SK-N-SH treated with all-trans-retinoic acid at 6 μM for 48 hours (cell line): Measurements from ENCODE around the gene GTF2F1.

ENCODE experiments used
- ATAC-seq: fragments of 200-7000 bp; cut with Tn5 transposase; 3 replicates; pipeline ENCODE4 v1.9.1; 2020; ENCODE audit warnings: mild to moderate bottlenecking, moderate library complexity
- ARNTL ChIP-seq: fragments of 450-650 bp; formaldehyde crosslinking; IDR thresholded peaks from 2 replicates; pipeline ENCODE4 v1.5.0; 2020; ENCODE audit warnings: low read depth, mild to moderate bottlenecking, moderate library complexity, borderline replicate concordance
- CREB5 ChIP-seq: fragments of 250-450 bp; sonication (Bioruptor Pico); IDR thresholded peaks from 2 replicates; pipeline ENCODE4 v1.5.1; 2020; ENCODE audit warnings: low read depth, mild to moderate bottlenecking, moderate library complexity
- CSDC2 ChIP-seq: fragments of 250-450 bp; sonication (Bioruptor Pico); IDR thresholded peaks from 2 replicates; pipeline ENCODE4 v1.5.0; 2020; ENCODE audit warnings: mild to moderate bottlenecking, moderate library complexity
- CSRNP3 ChIP-seq: fragments of 250-450 bp; sonication (Bioruptor Pico); IDR thresholded peaks from 2 replicates; pipeline ENCODE4 v1.5.1; 2021; ENCODE audit warnings: mild to moderate bottlenecking, moderate library complexity
- ESRRG ChIP-seq: fragments of 250-450 bp; sonication (Bioruptor Pico); IDR thresholded peaks from 2 replicates; pipeline ENCODE4 v1.6.1; 2021; ENCODE audit warnings: mild to moderate bottlenecking
- GLIS3 ChIP-seq: fragments of 250-450 bp; sonication (Bioruptor Pico); IDR thresholded peaks from 2 replicates; pipeline ENCODE4 v1.5.0; 2020; ENCODE audit warnings: mild to moderate bottlenecking, moderate library complexity
- ISL1 ChIP-seq: fragments of 250-450 bp; sonication (Bioruptor Pico); IDR thresholded peaks from 2 replicates; pipeline ENCODE4 v2.1.2; 2022; ENCODE audit warnings: mild to moderate bottlenecking, moderate library complexity
- OSR1 ChIP-seq: fragments of 250-450 bp; sonication (Bioruptor Pico); IDR thresholded peaks from 2 replicates; pipeline ENCODE4 v1.8.0; 2022; ENCODE audit warnings: moderate library complexity, mild to moderate bottlenecking, inconsistent platforms
- PATZ1 ChIP-seq: fragments of 250-450 bp; sonication (Bioruptor Pico); IDR thresholded peaks from 2 replicates; pipeline ENCODE4 v1.8.0; 2020; ENCODE audit warnings: mild to moderate bottlenecking, moderate library complexity, borderline replicate concordance
- PPARA ChIP-seq: fragments of 250-450 bp; sonication (Bioruptor Pico); IDR thresholded peaks from 2 replicates; pipeline ENCODE4 v1.5.0; 2020; ENCODE audit warnings: mild to moderate bottlenecking, borderline replicate concordance
- RARB ChIP-seq: fragments of 250-450 bp; sonication (Bioruptor Pico); IDR thresholded peaks from 2 replicates; pipeline ENCODE4 v1.8.0; 2021; ENCODE audit warnings: mild to moderate bottlenecking, moderate library complexity
- SNAI2 ChIP-seq: fragments of 250-450 bp; sonication (Bioruptor Pico); IDR thresholded peaks from 2 replicates; pipeline ENCODE4 v1.5.0; 2020; ENCODE audit warnings: mild to moderate bottlenecking, moderate library complexity
- TOX ChIP-seq: fragments of 250-450 bp; sonication (Bioruptor Pico); IDR thresholded peaks from 2 replicates; pipeline ENCODE4 v1.8.0; 2021; ENCODE audit warnings: mild to moderate bottlenecking, moderate library complexity, borderline replicate concordance
- TSHZ2 ChIP-seq: fragments of 250-450 bp; sonication (Bioruptor Pico); IDR thresholded peaks from 2 replicates; pipeline ENCODE4 v1.5.0; 2020; ENCODE audit warnings: mild to moderate bottlenecking, moderate library complexity
- ZC3H10 ChIP-seq: fragments of 250-450 bp; sonication (Bioruptor Pico); IDR thresholded peaks from 2 replicates; pipeline ENCODE4 v1.5.1; 2021; ENCODE audit warnings: mild to moderate bottlenecking, moderate library complexity
- ZFP3 ChIP-seq: fragments of 250-450 bp; sonication (Bioruptor Pico); IDR thresholded peaks from 2 replicates; pipeline ENCODE4 v1.5.0; 2020; ENCODE audit warnings: mild to moderate bottlenecking, moderate library complexity
- ZFP30 ChIP-seq: fragments of 450-650 bp; formaldehyde crosslinking; IDR thresholded peaks from 2 replicates; pipeline ENCODE4 v1.5.0; 2022; ENCODE audit warnings: mild to moderate bottlenecking, moderate library complexity
- ZNF565 ChIP-seq: fragments of 450-650 bp; formaldehyde crosslinking; conservative IDR thresholded peaks from 2 replicates; pipeline ENCODE4 v1.5.0; 2020; ENCODE audit warnings: low read depth, mild to moderate bottlenecking, moderate library complexity
- ZNF70 ChIP-seq: fragments of 450-650 bp; formaldehyde crosslinking; IDR thresholded peaks from 2 replicates; pipeline ENCODE4 v1.5.0; 2020; ENCODE audit warnings: mild to moderate bottlenecking, moderate library complexity
- ZNF8 ChIP-seq: fragments of 450-650 bp; formaldehyde crosslinking; IDR thresholded peaks from 2 replicates; pipeline ENCODE4 v1.5.0; 2020; ENCODE audit warnings: mild to moderate bottlenecking, moderate library complexity

The GTF2F1 gene

GRCh38 chr19:6364353-6364752 lies 28.6 kb downstream of the GTF2F1 start:
- no peak for TF ChIP-seq CSRNP3 (CRISPR knock-in tag)
- TF ChIP-seq ZFP30: no peak
- TF ChIP-seq ZNF565 (CRISPR knock-in tag): no peak
- TF ChIP-seq ARNTL (CRISPR knock-in tag): no peak
- no peak for TF ChIP-seq TOX (CRISPR knock-in tag)
- no peak for TF ChIP-seq OSR1 (CRISPR knock-in tag)
- no peak for TF ChIP-seq RARB
- no peak for TF ChIP-seq CREB5 (CRISPR knock-in tag)
- TF ChIP-seq CSDC2 (CRISPR knock-in tag): no peak
- no peak for TF ChIP-seq PATZ1
- TF ChIP-seq GLIS3 (CRISPR knock-in tag): no peak
- TF ChIP-seq ZNF8 (CRISPR knock-in tag): no peak
- no peak for ATAC-seq

- TF ChIP-seq ZNF8 (CRISPR knock-in tag) (no peak), CREB5 (CRISPR knock-in tag) (no peak), ZNF70 (CRISPR knock-in tag) (no peak), ESRRG (CRISPR knock-in tag) (no peak), TOX (CRISPR knock-in tag) (no peak), RARB (no peak), PPARA (no peak), SNAI2 (CRISPR knock-in tag) (no peak), CSRNP3 (CRISPR knock-in tag) (no peak), TSHZ2 (CRISPR knock-in tag) (no peak), ZNF565 (CRISPR knock-in tag) (no peak), PATZ1 (no peak), ARNTL (CRISPR knock-in tag) (no peak), ISL1 (CRISPR knock-in tag) (no peak), ZC3H10 (no peak), OSR1 (CRISPR knock-in tag) (no peak), ZFP3 (CRISPR knock-in tag) (no peak)
- TF ChIP-seq, all 23 proteins: peak for 0
- ATAC-seq: no peak; the same call in 2 of the 3 replicates
These were observed 30.6 kb downstream of the GTF2F1 start for GRCh38 chr19:6362351-6362801.
